Endodermal cell (in vitro differentiated cells): ENCODE results near the gene RAP1GAP2. TPM values are rescaled to one million over a fixed set of nuclear protein-coding genes. Genes with fewer than 3 reads are reported as not detected.
A peak's percentile ranks its signal among the peaks of the same experiment; 100 is the strongest.

Experiments
- DNase-seq: peaks from one replicate; pipeline ENCODE4 v3.0.0-alpha.2; 2017
- H3K27ac ChIP-seq: 2 replicates; pipeline ENCODE4 v1.5.1; 2013; ENCODE audit warnings: mild to moderate bottlenecking, low read depth, low read length, moderate library complexity
- H3K27me3 ChIP-seq: 2 replicates; pipeline ENCODE4 v1.6.1; 2013; ENCODE audit warnings: mild to moderate bottlenecking, low read length, moderate library complexity; ENCODE audit not compliant: insufficient read depth, control insufficient read depth, poor library complexity, severe bottlenecking
- H3K36me3 ChIP-seq: 2 replicates; pipeline ENCODE4 v1.7.0; 2013; ENCODE audit warnings: mild to moderate bottlenecking, low read length, moderate library complexity; ENCODE audit not compliant: control insufficient read depth, insufficient read depth
- H3K4me1 ChIP-seq: one replicate; pipeline ENCODE4 v1.7.0; 2013; ENCODE audit warnings: low read length; ENCODE audit not compliant: control insufficient read depth, insufficient read depth
- H3K4me3 ChIP-seq: 2 replicates; pipeline ENCODE4 v1.5.1; 2013; ENCODE audit warnings: mild to moderate bottlenecking, low read length, moderate library complexity
- H3K9ac ChIP-seq: 2 replicates; pipeline ENCODE4 v1.6.1; 2013; ENCODE audit warnings: mild to moderate bottlenecking, low read length, moderate library complexity; ENCODE audit not compliant: poor library complexity, severe bottlenecking; ENCODE audit errors: extremely low read depth
- H3K9me3 ChIP-seq: 2 replicates; pipeline ENCODE4 v1.6.1; 2013; ENCODE audit warnings: mild to moderate bottlenecking, low read length, moderate library complexity; ENCODE audit not compliant: control insufficient read depth
- H3K27ac Mint-ChIP-seq: 2 replicates; pipeline ENCODE4 v1.8.0; 2020; ENCODE audit warnings: mixed read lengths
- H3K27me3 Mint-ChIP-seq: 2 replicates; pipeline ENCODE4 v1.8.0; 2021; ENCODE audit warnings: mild to moderate bottlenecking, mixed read lengths; ENCODE audit not compliant: insufficient read depth
- H3K36me3 Mint-ChIP-seq: 2 replicates; pipeline ENCODE4 v1.8.0; 2020; ENCODE audit warnings: low read depth, mixed read lengths
- H3K4me1 Mint-ChIP-seq: 2 replicates; pipeline ENCODE4 v1.8.0; 2020; ENCODE audit warnings: mixed read lengths
- H3K4me3 Mint-ChIP-seq: 2 replicates; pipeline ENCODE4 v1.8.0; 2020; ENCODE audit warnings: mild to moderate bottlenecking, moderate library complexity, mixed read lengths
- H3K9me3 Mint-ChIP-seq: 2 replicates; pipeline ENCODE4 v1.8.0; 2020; ENCODE audit warnings: mild to moderate bottlenecking, mixed read lengths
- WGBS, 2 experiments: methylation state at CpG; one replicate each; pipeline versions ENCODE4 v1.1.5 to v1.1.7; 2013; ENCODE audit warnings: missing lambda C conversion rate in 2 of 2, mixed read lengths in 1 of 2; ENCODE audit not compliant: insufficient coverage in 1 of 2, insufficient read length in 1 of 2; 5-methylcytosine and 5-hydroxymethylcytosine counted together
- total RNA-seq, 2 donors: library from RNA; stranded (reverse); fragmentation: NEBNext Ultra II Directional in 1 of 2; extraction: Animal tissue kit (Norgen Biotek cat#: 25700) in 1 of 2; gene quantifications; 2 replicates in 1 of 2; 3 replicates in 1 of 2; pipeline ENCODE4 v1.2.1, GENCODE V29; 2021
- TF ChIP-seq, protein P1 (sequence below): fragments of 200-600 bp; sonication (generic); conservative IDR thresholded peaks from 2 replicates; pipeline ENCODE4 v1.5.0; 2021; ENCODE audit warnings: antibody characterized with exemption, mild to moderate bottlenecking

The RAP1GAP2 gene
- total RNA-seq, 2 donors from 2014 or later: 18.0 to 44.3 TPM

DNA sequence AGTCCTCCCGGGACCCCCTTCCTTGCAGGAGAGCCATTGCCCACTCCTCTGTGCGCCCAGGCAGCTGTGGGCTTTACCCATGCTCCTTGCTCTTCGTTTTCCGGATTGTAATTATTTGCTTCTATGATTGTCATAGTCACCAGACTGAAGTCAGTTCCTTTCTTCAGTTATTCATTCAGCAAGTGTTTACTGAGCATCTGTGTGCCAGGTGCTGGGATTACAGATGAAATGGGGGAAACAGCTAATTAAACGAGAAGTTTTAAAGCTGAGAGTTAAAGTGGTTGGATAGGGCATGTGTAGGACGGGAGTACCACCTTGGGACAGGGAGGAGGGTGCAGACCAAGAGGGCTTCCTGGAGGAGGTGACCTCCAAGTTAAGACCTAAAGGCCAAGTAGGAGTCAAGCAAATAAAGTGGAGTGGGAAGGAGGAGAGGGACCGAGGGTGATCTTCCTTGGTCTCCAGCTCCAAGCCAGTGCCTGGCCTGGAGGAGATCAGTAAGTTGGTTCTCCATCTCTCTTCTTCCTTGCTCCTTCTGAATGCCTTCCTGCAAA lies 140.6 kb downstream of the RAP1GAP2 start:
- H3K27ac Mint-ChIP-seq: no peak overlapping the region
- H3K36me3 Mint-ChIP-seq: peaks cover 17% of the 10 kb centered on the region
- DNase-seq: no peak
- no peaks in the 10 kb centered on the region for H3K27me3 Mint-ChIP-seq
- Histone ChIP-seq H3K9me3 (no peaks in the 10 kb centered on the region), H3K4me3 (no peak overlapping the region), H3K9ac (no peak overlapping the region), H3K36me3 (no peaks in the 10 kb centered on the region), H3K4me1 (peaks cover 4% of the 10 kb centered on the region), H3K27ac (no peak overlapping the region), H3K27me3 (no peaks in the 10 kb centered on the region)
- H3K4me1 Mint-ChIP-seq: peaks cover 14% of the 10 kb centered on the region
- TF ChIP-seq, protein P1, sequence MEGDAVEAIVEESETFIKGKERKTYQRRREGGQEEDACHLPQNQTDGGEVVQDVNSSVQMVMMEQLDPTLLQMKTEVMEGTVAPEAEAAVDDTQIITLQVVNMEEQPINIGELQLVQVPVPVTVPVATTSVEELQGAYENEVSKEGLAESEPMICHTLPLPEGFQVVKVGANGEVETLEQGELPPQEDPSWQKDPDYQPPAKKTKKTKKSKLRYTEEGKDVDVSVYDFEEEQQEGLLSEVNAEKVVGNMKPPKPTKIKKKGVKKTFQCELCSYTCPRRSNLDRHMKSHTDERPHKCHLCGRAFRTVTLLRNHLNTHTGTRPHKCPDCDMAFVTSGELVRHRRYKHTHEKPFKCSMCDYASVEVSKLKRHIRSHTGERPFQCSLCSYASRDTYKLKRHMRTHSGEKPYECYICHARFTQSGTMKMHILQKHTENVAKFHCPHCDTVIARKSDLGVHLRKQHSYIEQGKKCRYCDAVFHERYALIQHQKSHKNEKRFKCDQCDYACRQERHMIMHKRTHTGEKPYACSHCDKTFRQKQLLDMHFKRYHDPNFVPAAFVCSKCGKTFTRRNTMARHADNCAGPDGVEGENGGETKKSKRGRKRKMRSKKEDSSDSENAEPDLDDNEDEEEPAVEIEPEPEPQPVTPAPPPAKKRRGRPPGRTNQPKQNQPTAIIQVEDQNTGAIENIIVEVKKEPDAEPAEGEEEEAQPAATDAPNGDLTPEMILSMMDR: no peak
- no peak overlapping the region for H3K4me3 Mint-ChIP-seq
- 92 to 98% methylated on average over 6 to 7 of the region's 7 CpGs for WGBS, 2 experiments
- no peaks in the 10 kb centered on the region for H3K9me3 Mint-ChIP-seq

GRCh38 chr17:2937331-2938003 lies 141.2 kb downstream of the RAP1GAP2 start:
- Histone ChIP-seq H3K9ac (no peak overlapping the region), H3K36me3 (no peaks in the 10 kb centered on the region), H3K4me3 (no peak overlapping the region), H3K27me3 (no peaks in the 10 kb centered on the region), H3K9me3 (no peaks in the 10 kb centered on the region), H3K27ac (no peak overlapping the region), H3K4me1 (no peaks in the 10 kb centered on the region)
- TF ChIP-seq, protein P1: peak; percentile 30
- peak overlapping the region; percentile 86 for H3K27ac Mint-ChIP-seq
- no peak overlapping the region for H3K4me3 Mint-ChIP-seq
- H3K36me3 Mint-ChIP-seq: peaks cover 17% of the 10 kb centered on the region
- 87 to 90% methylated on average over 6 to 10 of the region's 10 CpGs for WGBS, 2 experiments
- H3K9me3 Mint-ChIP-seq: no peaks in the 10 kb centered on the region
- no peak for DNase-seq
- H3K4me1 Mint-ChIP-seq: peaks cover 10% of the 10 kb centered on the region
- H3K27me3 Mint-ChIP-seq: no peaks in the 10 kb centered on the region

DNA sequence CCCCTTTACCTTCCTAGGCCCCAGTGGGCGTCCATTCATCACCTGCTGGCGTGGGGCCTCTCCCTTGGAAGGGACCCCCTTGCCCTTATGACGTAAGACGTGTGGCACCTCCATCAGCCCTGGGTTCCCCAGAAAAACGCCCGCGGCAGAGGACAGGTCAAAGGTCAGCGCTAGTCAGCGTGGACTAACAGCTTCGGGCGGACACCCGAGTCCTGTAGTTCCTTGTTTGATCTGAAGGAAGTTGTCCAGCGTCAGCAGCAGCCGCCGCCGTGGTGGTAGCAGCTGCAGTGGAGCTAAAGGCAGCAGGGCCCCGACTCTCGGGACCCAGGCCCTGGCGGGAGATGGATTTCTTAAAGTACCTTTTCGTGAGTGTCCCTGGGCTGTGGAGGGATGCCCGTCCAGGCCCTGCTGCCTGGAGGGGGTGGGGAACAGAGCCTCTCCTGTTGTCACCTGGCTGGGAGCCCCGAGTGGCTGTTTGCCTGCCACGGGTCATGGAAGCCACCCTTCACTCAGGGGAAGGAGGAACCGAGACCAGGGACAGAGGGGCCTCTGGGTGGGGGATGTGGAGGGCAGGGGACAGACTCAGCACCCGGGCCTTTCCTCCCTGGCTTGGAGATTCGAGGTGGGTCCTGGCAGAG lies 143.6 kb downstream of the RAP1GAP2 start:
- Histone ChIP-seq H3K9ac (no peak overlapping the region), H3K27ac (no peak overlapping the region), H3K9me3 (no peaks in the 10 kb centered on the region), H3K4me3 (no peak overlapping the region), H3K4me1 (no peaks in the 10 kb centered on the region), H3K36me3 (no peaks in the 10 kb centered on the region), H3K27me3 (no peaks in the 10 kb centered on the region)
- peak overlapping the region; percentile 68 for H3K27ac Mint-ChIP-seq
- no peaks in the 10 kb centered on the region for H3K27me3 Mint-ChIP-seq
- DNase-seq: no peak
- H3K4me1 Mint-ChIP-seq: peaks cover 6% of the 10 kb centered on the region
- no peak overlapping the region for H3K4me3 Mint-ChIP-seq
- WGBS, 2 experiments: 89 to 92% methylated on average over 14 to 26 of the region's 26 CpGs
- H3K9me3 Mint-ChIP-seq: no peaks in the 10 kb centered on the region
- peaks cover 10% of the 10 kb centered on the region for H3K36me3 Mint-ChIP-seq
- TF ChIP-seq, protein P1: no peak
